Lower lobe of right lung (tissue), 2 donors: ENCODE measurements around the gene SACM1L. TPM values are rescaled to one million over a fixed set of nuclear protein-coding genes. Genes with fewer than 3 reads are reported as not detected.

Experiments
- ATAC-seq, 2 donors: fragments of 200-7000 bp; cut with Tn5 transposase; one replicate each; pipeline ENCODE4 v1.9.1; 2020 to 2022; ENCODE audit warnings: mild to moderate bottlenecking in 2 of 2, moderate library complexity in 2 of 2
- DNase-seq: peaks from one replicate; pipeline ENCODE4 v3.0.0-alpha.2; 2020
- H3K27ac ChIP-seq: fragments of 200-600 bp; one replicate; pipeline ENCODE4 v1.8.0; 2022
- H3K27me3 ChIP-seq: fragments of 200-600 bp; one replicate; pipeline ENCODE4 v1.8.0; 2022; ENCODE audit warnings: low read depth
- H3K36me3 ChIP-seq: fragments of 200-600 bp; one replicate; pipeline ENCODE4 v1.8.0; 2022; ENCODE audit warnings: mild to moderate bottlenecking
- H3K4me1 ChIP-seq: fragments of 200-600 bp; one replicate; pipeline ENCODE4 v1.8.0; 2022
- H3K4me3 ChIP-seq: fragments of 200-600 bp; one replicate; pipeline ENCODE4 v1.8.0; 2022; ENCODE audit warnings: mild to moderate bottlenecking
- H3K9me3 ChIP-seq: fragments of 200-600 bp; one replicate; pipeline ENCODE4 v1.8.0; 2022
- intact Hi-C: fragments of 100-400 bp; cut with DNase I; formaldehyde crosslinking; loops from one replicate; pipeline ENCODE4 v1.11.0; 2022
- total RNA-seq: library from RNA; stranded (reverse); fragmentation: NEBNext Ultra II Directional; extraction: Animal tissue kit (Norgen Biotek cat#: 25700); gene quantifications from one replicate; pipeline ENCODE4 v1.2.1, GENCODE V29; 2021
- TF ChIP-seq, protein P1 (sequence below): fragments of 200-600 bp; IDR thresholded peaks from one replicate; pipeline ENCODE4 v1.8.0; 2022; ENCODE audit warnings: antibody characterized with exemption, mild to moderate bottlenecking
- donor health status: DM: no; HTN: yes; CAD: no; lungs with severe emphysema.

Gene SACM1L
- total RNA-seq, 1 donor from 2014 or later = 80.5 TPM

- intact Hi-C loops = no loop called here
- TF ChIP-seq, protein P1, sequence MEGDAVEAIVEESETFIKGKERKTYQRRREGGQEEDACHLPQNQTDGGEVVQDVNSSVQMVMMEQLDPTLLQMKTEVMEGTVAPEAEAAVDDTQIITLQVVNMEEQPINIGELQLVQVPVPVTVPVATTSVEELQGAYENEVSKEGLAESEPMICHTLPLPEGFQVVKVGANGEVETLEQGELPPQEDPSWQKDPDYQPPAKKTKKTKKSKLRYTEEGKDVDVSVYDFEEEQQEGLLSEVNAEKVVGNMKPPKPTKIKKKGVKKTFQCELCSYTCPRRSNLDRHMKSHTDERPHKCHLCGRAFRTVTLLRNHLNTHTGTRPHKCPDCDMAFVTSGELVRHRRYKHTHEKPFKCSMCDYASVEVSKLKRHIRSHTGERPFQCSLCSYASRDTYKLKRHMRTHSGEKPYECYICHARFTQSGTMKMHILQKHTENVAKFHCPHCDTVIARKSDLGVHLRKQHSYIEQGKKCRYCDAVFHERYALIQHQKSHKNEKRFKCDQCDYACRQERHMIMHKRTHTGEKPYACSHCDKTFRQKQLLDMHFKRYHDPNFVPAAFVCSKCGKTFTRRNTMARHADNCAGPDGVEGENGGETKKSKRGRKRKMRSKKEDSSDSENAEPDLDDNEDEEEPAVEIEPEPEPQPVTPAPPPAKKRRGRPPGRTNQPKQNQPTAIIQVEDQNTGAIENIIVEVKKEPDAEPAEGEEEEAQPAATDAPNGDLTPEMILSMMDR = no peak
- DNase-seq (no peak), ATAC-seq (no peak)
- Histone ChIP-seq H3K27ac (no peak overlapping the region), H3K4me1 (no peaks in the 10 kb centered on the region), H3K27me3 (no peaks in the 10 kb centered on the region), H3K36me3 (no peaks in the 10 kb centered on the region), H3K9me3 (no peaks in the 10 kb centered on the region), H3K4me3 (no peak overlapping the region)
Observed at GRCh38 chr3:45781271-45781670, 92.1 kb downstream of the SACM1L start.

DNA sequence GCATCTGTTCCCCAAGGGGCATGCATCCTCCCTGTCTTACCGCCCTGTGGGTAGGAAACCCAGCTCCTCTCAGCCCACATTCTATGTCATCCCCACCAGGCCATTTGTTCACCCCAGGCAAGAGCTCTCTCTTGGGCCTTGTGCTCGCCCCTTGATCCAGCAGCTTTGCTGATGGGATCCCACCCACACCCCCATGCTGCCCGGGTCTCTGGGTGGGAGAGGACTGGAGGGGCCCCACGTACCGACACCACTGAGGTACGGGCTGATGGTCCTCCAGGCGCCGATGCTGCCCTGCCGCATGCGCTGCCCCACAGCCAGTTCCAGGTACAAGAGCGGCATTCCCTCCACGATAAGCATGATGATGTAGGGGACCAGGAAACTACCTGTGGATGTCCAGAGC is 92.6 kb downstream of the SACM1L start:
- Histone ChIP-seq H3K36me3 (no peaks in the 10 kb centered on the region), H3K9me3 (no peaks in the 10 kb centered on the region), H3K27ac (no peak overlapping the region), H3K27me3 (no peaks in the 10 kb centered on the region), H3K4me3 (no peak overlapping the region), H3K4me1 (no peaks in the 10 kb centered on the region)
- ATAC-seq (no peak), DNase-seq (no peak)
- TF ChIP-seq, protein P1 = no peak
- intact Hi-C loops = no loop called here

DNA sequence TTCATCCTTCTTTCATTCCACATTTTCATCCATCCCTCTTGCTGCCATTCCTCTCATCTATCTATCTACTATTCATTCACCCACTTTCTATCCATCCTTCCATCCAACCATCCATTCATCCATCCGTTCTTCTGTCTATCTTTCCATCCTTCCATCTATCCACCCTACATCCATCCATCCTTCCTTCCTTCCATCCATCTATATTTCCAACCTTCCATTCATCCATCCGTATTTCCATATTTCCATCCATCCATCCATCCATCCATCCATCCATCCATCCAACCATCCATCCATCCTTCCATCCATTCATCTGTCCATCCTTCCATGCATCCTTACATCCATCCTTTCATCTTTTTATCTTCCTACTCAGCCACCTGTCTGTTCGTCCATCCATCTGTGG is 93.2 kb downstream of the SACM1L start:
- ATAC-seq = no peak
- intact Hi-C loops = no loop called here
- Histone ChIP-seq H3K27me3 (no peaks in the 10 kb centered on the region), H3K4me3 (no peak overlapping the region), H3K36me3 (no peaks in the 10 kb centered on the region), H3K27ac (no peak overlapping the region), H3K9me3 (no peaks in the 10 kb centered on the region), H3K4me1 (no peaks in the 10 kb centered on the region)
- TF ChIP-seq, protein P1 = no peak
- DNase-seq = no peak

- H3K4me1 ChIP-seq = no peaks in the 10 kb centered on the region
- no peak overlapping the region for H3K27ac ChIP-seq
- no peak overlapping the region for H3K4me3 ChIP-seq
- H3K36me3 ChIP-seq = no peaks in the 10 kb centered on the region
- H3K27me3 ChIP-seq = no peaks in the 10 kb centered on the region
- intact Hi-C loops = no loop called here
- H3K9me3 ChIP-seq = peaks cover 1% of the 10 kb centered on the region
- no peak for DNase-seq
- TF ChIP-seq, protein P1 = no peak
- ATAC-seq = no peak
Observed at GRCh38 chr3:45783667-45784066, 94.5 kb downstream of the SACM1L start.

- TF ChIP-seq, protein P1 = no peak
- no peak for DNase-seq
- Histone ChIP-seq H3K36me3 (no peaks in the 10 kb centered on the region), H3K27ac (no peak overlapping the region), H3K27me3 (no peaks in the 10 kb centered on the region), H3K9me3 (peaks cover 12% of the 10 kb centered on the region), H3K4me3 (no peak overlapping the region), H3K4me1 (no peaks in the 10 kb centered on the region)
- ATAC-seq = no peak
- intact Hi-C loops = no loop called here
Observed at GRCh38 chr3:45785605-45786150, 96.5 kb downstream of the SACM1L start.
